MCF 10A (cell line): ENCODE measurements around the gene TIMMDC1. TPM values are rescaled to one million over a fixed set of nuclear protein-coding genes. Genes with fewer than 3 reads are reported as not detected.

ENCODE experiments used
- BruUV-seq: library from RNA; stranded (reverse); fragments of 400-500 nt; replicated peaks from 2 replicates; lab custom pipeline; 2021; lab: Mats Ljungman, UMichigan
- CTCF ChIA-PET: fragments of 300-600 bp; sonication (Branson Sonifier 250); formaldehyde crosslinking; extraction: SDS; loops from one replicate; lab custom pipeline; 2021; ENCODE audit warnings: antibody characterized with exemption, inconsistent platforms; lab: Yijun Ruan, JAX
- POLR2A ChIA-PET: fragments of 300-600, 350-650 bp; sonication (Branson Sonifier 250); formaldehyde crosslinking; extraction: SDS; loops from one replicate; lab custom pipeline; 2020; ENCODE audit warnings: antibody characterized with exemption, inconsistent platforms; lab: Yijun Ruan, JAX
- DNase-seq: peaks from one replicate; pipeline ENCODE4 v3.0.0-alpha.2; 2018; ENCODE audit not compliant: unreplicated experiment
- H3K27ac Mint-ChIP-seq: one replicate; pipeline ENCODE4 v1.8.0; 2022; ENCODE audit warnings: mild to moderate bottlenecking, low read depth, mixed read lengths; ENCODE audit not compliant: unreplicated experiment
- H3K27me3 Mint-ChIP-seq: one replicate; pipeline ENCODE4 v1.8.0; 2022; ENCODE audit warnings: mixed read lengths; ENCODE audit not compliant: insufficient read depth, unreplicated experiment
- H3K36me3 Mint-ChIP-seq: one replicate; pipeline ENCODE4 v1.8.0; 2022; ENCODE audit warnings: mild to moderate bottlenecking, moderate library complexity, mixed read lengths; ENCODE audit not compliant: insufficient read depth, unreplicated experiment
- H3K4me1 Mint-ChIP-seq: one replicate; pipeline ENCODE4 v1.8.0; 2022; ENCODE audit warnings: mixed read lengths; ENCODE audit not compliant: insufficient read depth, unreplicated experiment
- H3K4me3 Mint-ChIP-seq: one replicate; pipeline ENCODE4 v1.8.0; 2022; ENCODE audit warnings: mild to moderate bottlenecking, moderate library complexity, mixed read lengths; ENCODE audit not compliant: unreplicated experiment
- H3K9me3 Mint-ChIP-seq: one replicate; pipeline ENCODE4 v1.8.0; 2022; ENCODE audit warnings: mixed read lengths; ENCODE audit not compliant: unreplicated experiment
- intact Hi-C: fragments of 100-400 bp; cut with micrococcal nuclease; formaldehyde crosslinking; loops from 2 replicates; pipeline ENCODE4 v1.14.1; 2022
- total RNA-seq: library from RNA; stranded (reverse); gene quantifications from 2 replicates; pipeline ENCODE4 v1.2.3, GENCODE V29; 2022
- TF ChIP-seq, protein P1 (sequence below): fragments of 200-600 bp; IDR thresholded peaks from one replicate; pipeline ENCODE4 v1.8.0; 2022; ENCODE audit warnings: antibody characterized with exemption, mild to moderate bottlenecking; ENCODE audit not compliant: unreplicated experiment

The TIMMDC1 gene
- total RNA-seq, 1 experiment from 2014 or later, result 113 TPM

GRCh38 chr3:119469418-119470189 is 28.7 kb upstream of the TIMMDC1 start:
- H3K4me1 Mint-ChIP-seq, result peaks cover 25% of the 10 kb centered on the region
- H3K27me3 Mint-ChIP-seq, result no peaks in the 10 kb centered on the region
- ChIA-PET POLR2A (interaction anchor here (0.5 to 3.7 kb wide), 14 partner anchors 8 to 341 kb away, joined by 3 to 33 read pairs (median 4); partner anchors contain the start of genes COX17 and TIMMDC1), CTCF (interaction anchor here (0.5 to 2.6 kb wide), 9 partner anchors 9 to 585 kb away, joined by 3 to 13 read pairs (median 4); partner anchors contain the start of gene TIMMDC1)
- peak overlapping the region; percentile 94 for H3K27ac Mint-ChIP-seq
- no peak for DNase-seq
- intact Hi-C loops, result no loop called here
- peaks cover 21% of the 10 kb centered on the region for H3K36me3 Mint-ChIP-seq
- BruUV-seq, result no TSS peak
- peak overlapping the region; percentile 94 for H3K4me3 Mint-ChIP-seq
- no peaks in the 10 kb centered on the region for H3K9me3 Mint-ChIP-seq
- TF ChIP-seq, protein P1, sequence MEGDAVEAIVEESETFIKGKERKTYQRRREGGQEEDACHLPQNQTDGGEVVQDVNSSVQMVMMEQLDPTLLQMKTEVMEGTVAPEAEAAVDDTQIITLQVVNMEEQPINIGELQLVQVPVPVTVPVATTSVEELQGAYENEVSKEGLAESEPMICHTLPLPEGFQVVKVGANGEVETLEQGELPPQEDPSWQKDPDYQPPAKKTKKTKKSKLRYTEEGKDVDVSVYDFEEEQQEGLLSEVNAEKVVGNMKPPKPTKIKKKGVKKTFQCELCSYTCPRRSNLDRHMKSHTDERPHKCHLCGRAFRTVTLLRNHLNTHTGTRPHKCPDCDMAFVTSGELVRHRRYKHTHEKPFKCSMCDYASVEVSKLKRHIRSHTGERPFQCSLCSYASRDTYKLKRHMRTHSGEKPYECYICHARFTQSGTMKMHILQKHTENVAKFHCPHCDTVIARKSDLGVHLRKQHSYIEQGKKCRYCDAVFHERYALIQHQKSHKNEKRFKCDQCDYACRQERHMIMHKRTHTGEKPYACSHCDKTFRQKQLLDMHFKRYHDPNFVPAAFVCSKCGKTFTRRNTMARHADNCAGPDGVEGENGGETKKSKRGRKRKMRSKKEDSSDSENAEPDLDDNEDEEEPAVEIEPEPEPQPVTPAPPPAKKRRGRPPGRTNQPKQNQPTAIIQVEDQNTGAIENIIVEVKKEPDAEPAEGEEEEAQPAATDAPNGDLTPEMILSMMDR, result no peak

GRCh38 chr3:119470866-119471265 is 27.5 kb upstream of the TIMMDC1 start:
- TF ChIP-seq, protein P1, result no peak
- intact Hi-C loops, result no loop called here
- no peaks in the 10 kb centered on the region for H3K27me3 Mint-ChIP-seq
- DNase-seq, result no peak
- no peak overlapping the region for H3K4me3 Mint-ChIP-seq
- H3K36me3 Mint-ChIP-seq, result peaks cover 34% of the 10 kb centered on the region
- CTCF ChIA-PET, result interaction anchor here (0.9 to 1.6 kb wide), 3 partner anchors 17 to 212 kb away, joined by 3 to 5 read pairs (median 4); no protein-coding TSS in a partner anchor
- no TSS peak for BruUV-seq
- H3K9me3 Mint-ChIP-seq, result no peaks in the 10 kb centered on the region
- H3K4me1 Mint-ChIP-seq, result peaks cover 25% of the 10 kb centered on the region
- POLR2A ChIA-PET, result interaction anchor here (3.7 kb wide), 1 partner anchor 11 kb away, joined by 19 read pairs; no protein-coding TSS in a partner anchor
- H3K27ac Mint-ChIP-seq, result peak overlapping the region; percentile 28

- DNase-seq, result no peak
- Mint-ChIP-seq H3K4me3 (no peak overlapping the region), H3K27me3 (no peaks in the 10 kb centered on the region), H3K36me3 (peaks cover 75% of the 10 kb centered on the region), H3K27ac (peak overlapping the region; percentile 79), H3K4me1 (peaks cover 5% of the 10 kb centered on the region), H3K9me3 (no peaks in the 10 kb centered on the region)
- TF ChIP-seq, protein P1, result no peak
- intact Hi-C loops, result no loop called here
- CTCF ChIA-PET, result interaction anchor here (0.6 to 1.4 kb wide), 3 partner anchors 16 to 692 kb away, joined by 3 to 4 read pairs (median 3); partner anchors contain the start of gene TMEM39A
- POLR2A ChIA-PET, result interaction anchor here (0.9 to 2.3 kb wide), 6 partner anchors 11 to 195 kb away, joined by 3 to 37 read pairs (median 14); partner anchors contain the start of genes POGLUT1, TIMMDC1 and TMEM39A
- BruUV-seq, result no TSS peak
Observed at GRCh38 chr3:119481079-119481478, 17.3 kb upstream of the TIMMDC1 start.

DNA sequence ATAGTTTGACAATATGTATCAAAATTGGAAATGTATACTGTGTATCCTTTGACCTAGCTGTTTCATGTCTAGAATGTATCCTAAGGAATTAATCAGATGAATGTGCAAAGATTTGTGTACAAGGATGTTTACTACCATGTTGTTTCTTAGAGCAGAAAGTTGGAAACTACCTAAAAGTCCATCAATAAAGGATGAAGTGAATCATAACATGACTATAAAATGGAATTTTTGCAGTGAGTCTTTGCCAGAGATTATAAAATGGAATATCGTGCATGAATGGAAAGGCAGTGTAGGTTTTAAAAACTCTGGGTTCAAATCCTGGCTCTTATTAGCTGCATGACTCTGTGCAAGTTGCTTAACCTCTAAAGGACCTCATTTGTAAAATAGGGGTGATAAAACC is 15.2 kb upstream of the TIMMDC1 start:
- intact Hi-C loops, result no loop called here
- no peak for DNase-seq
- CTCF ChIA-PET, result no interaction called here
- H3K9me3 Mint-ChIP-seq, result no peaks in the 10 kb centered on the region
- POLR2A ChIA-PET, result interaction anchor here (1.2 kb wide), 1 partner anchor 15 kb away, joined by 6 read pairs; the partner anchor contains the start of gene TIMMDC1
- H3K27me3 Mint-ChIP-seq, result no peaks in the 10 kb centered on the region
- H3K36me3 Mint-ChIP-seq, result peaks cover 71% of the 10 kb centered on the region
- H3K4me1 Mint-ChIP-seq, result peaks cover 5% of the 10 kb centered on the region
- no peak overlapping the region for H3K4me3 Mint-ChIP-seq
- no TSS peak for BruUV-seq
- TF ChIP-seq, protein P1, result no peak
- no peak overlapping the region for H3K27ac Mint-ChIP-seq
